ENCODE data around the gene TRAF3.

The TRAF3 gene

GRCh38 chr14:102951799-102952198 is 174.6 kb downstream of the TRAF3 start:
- Histone ChIP-seq H3K4me3 (ENCODE audit: low read depth in 1 of 2, low read length in 2 of 2) (no peak overlapping the region), H3K4me1 (ENCODE audit: control insufficient read depth in 1 of 2, insufficient read depth in 2 of 2, low read length in 2 of 2) (peaks cover 0 to 5% of the 10 kb centered on the region in 2 donors), H3K27ac (ENCODE audit: low read depth, low read length) (no peak overlapping the region), H3K9ac (ENCODE audit: low read depth in 1 of 2, low read length in 2 of 2) (no peak overlapping the region), H3K27me3 (ENCODE audit: control insufficient read depth in 1 of 2, insufficient read depth in 2 of 2, low read length in 2 of 2) (no peaks in the 10 kb centered on the region), H3K36me3 (ENCODE audit: control insufficient read depth in 1 of 2, insufficient read depth in 2 of 2, low read length in 2 of 2) (peaks cover 46 to 88% of the 10 kb centered on the region in 2 donors), H3K9me3 (ENCODE audit: control insufficient read depth in 1 of 2, low read length in 2 of 2) (no peaks in the 10 kb centered on the region)

- peaks cover 46 to 87% of the 10 kb centered on the region in 2 donors for H3K36me3 ChIP-seq (ENCODE audit: control insufficient read depth in 1 of 2, insufficient read depth in 2 of 2, low read length in 2 of 2)
- no peaks in the 10 kb centered on the region for H3K27me3 ChIP-seq (ENCODE audit: control insufficient read depth in 1 of 2, insufficient read depth in 2 of 2, low read length in 2 of 2)
- peaks cover 0 to 5% of the 10 kb centered on the region in 2 donors for H3K4me1 ChIP-seq (ENCODE audit: control insufficient read depth in 1 of 2, insufficient read depth in 2 of 2, low read length in 2 of 2)
- H3K4me3 ChIP-seq (ENCODE audit: low read depth in 1 of 2, low read length in 2 of 2): no peak overlapping the region
- H3K27ac ChIP-seq (ENCODE audit: low read depth, low read length): no peak overlapping the region
- H3K9ac ChIP-seq (ENCODE audit: low read depth in 1 of 2, low read length in 2 of 2): no peak overlapping the region
- no peaks in the 10 kb centered on the region for H3K9me3 ChIP-seq (ENCODE audit: control insufficient read depth in 1 of 2, low read length in 2 of 2)
Observed at GRCh38 chr14:102952276-102952675, 175.0 kb downstream of the TRAF3 start.

- Histone ChIP-seq H3K36me3 (ENCODE audit: control insufficient read depth in 1 of 2, insufficient read depth in 2 of 2, low read length in 2 of 2) (peaks cover 48 to 89% of the 10 kb centered on the region in 2 donors), H3K9ac (ENCODE audit: low read depth in 1 of 2, low read length in 2 of 2) (no peak overlapping the region), H3K27me3 (ENCODE audit: control insufficient read depth in 1 of 2, insufficient read depth in 2 of 2, low read length in 2 of 2) (no peaks in the 10 kb centered on the region), H3K27ac (ENCODE audit: low read depth, low read length) (no peak overlapping the region), H3K4me1 (ENCODE audit: control insufficient read depth in 1 of 2, insufficient read depth in 2 of 2, low read length in 2 of 2) (peaks cover 0 to 5% of the 10 kb centered on the region in 2 donors), H3K9me3 (ENCODE audit: control insufficient read depth in 1 of 2, low read length in 2 of 2) (no peaks in the 10 kb centered on the region), H3K4me3 (ENCODE audit: low read depth in 1 of 2, low read length in 2 of 2) (no peak overlapping the region)
Observed at GRCh38 chr14:102953100-102953499, 175.9 kb downstream of the TRAF3 start.

- Histone ChIP-seq H3K4me1 (ENCODE audit: control insufficient read depth in 1 of 2, insufficient read depth in 2 of 2, low read length in 2 of 2) (no peaks in the 10 kb centered on the region), H3K36me3 (ENCODE audit: control insufficient read depth in 1 of 2, insufficient read depth in 2 of 2, low read length in 2 of 2) (peaks cover 51 to 90% of the 10 kb centered on the region in 2 donors), H3K4me3 (ENCODE audit: low read depth in 1 of 2, low read length in 2 of 2) (no peak overlapping the region), H3K9me3 (ENCODE audit: control insufficient read depth in 1 of 2, low read length in 2 of 2) (no peaks in the 10 kb centered on the region), H3K9ac (ENCODE audit: low read depth in 1 of 2, low read length in 2 of 2) (no peak overlapping the region), H3K27me3 (ENCODE audit: control insufficient read depth in 1 of 2, insufficient read depth in 2 of 2, low read length in 2 of 2) (no peaks in the 10 kb centered on the region), H3K27ac (ENCODE audit: low read depth, low read length) (no peak overlapping the region)
Observed at GRCh38 chr14:102954081-102954789, 177.0 kb downstream of the TRAF3 start.

- Histone ChIP-seq H3K27me3 (ENCODE audit: control insufficient read depth in 1 of 2, insufficient read depth in 2 of 2, low read length in 2 of 2) (no peaks in the 10 kb centered on the region), H3K9ac (ENCODE audit: low read depth in 1 of 2, low read length in 2 of 2) (no peak overlapping the region), H3K4me1 (ENCODE audit: control insufficient read depth in 1 of 2, insufficient read depth in 2 of 2, low read length in 2 of 2) (no peaks in the 10 kb centered on the region), H3K27ac (ENCODE audit: low read depth, low read length) (no peak overlapping the region), H3K9me3 (ENCODE audit: control insufficient read depth in 1 of 2, low read length in 2 of 2) (no peaks in the 10 kb centered on the region), H3K36me3 (ENCODE audit: control insufficient read depth in 1 of 2, insufficient read depth in 2 of 2, low read length in 2 of 2) (peaks cover 43 to 88% of the 10 kb centered on the region in 2 donors), H3K4me3 (ENCODE audit: low read depth in 1 of 2, low read length in 2 of 2) (no peak overlapping the region)
Observed at GRCh38 chr14:102955636-102956408, 178.6 kb downstream of the TRAF3 start.

GRCh38 chr14:102957222-102957621 is 180.0 kb downstream of the TRAF3 start:
- Histone ChIP-seq H3K36me3 (ENCODE audit: control insufficient read depth in 1 of 2, insufficient read depth in 2 of 2, low read length in 2 of 2) (peaks cover 47 to 85% of the 10 kb centered on the region in 2 donors), H3K4me1 (ENCODE audit: control insufficient read depth in 1 of 2, insufficient read depth in 2 of 2, low read length in 2 of 2) (no peaks in the 10 kb centered on the region), H3K9ac (ENCODE audit: low read depth in 1 of 2, low read length in 2 of 2) (no peak overlapping the region), H3K4me3 (ENCODE audit: low read depth in 1 of 2, low read length in 2 of 2) (no peak overlapping the region), H3K27ac (ENCODE audit: low read depth, low read length) (no peak overlapping the region), H3K27me3 (ENCODE audit: control insufficient read depth in 1 of 2, insufficient read depth in 2 of 2, low read length in 2 of 2) (no peaks in the 10 kb centered on the region), H3K9me3 (ENCODE audit: control insufficient read depth in 1 of 2, low read length in 2 of 2) (no peaks in the 10 kb centered on the region)

GRCh38 chr14:102958461-102958860 is 181.2 kb downstream of the TRAF3 start:
- Histone ChIP-seq H3K9ac (ENCODE audit: low read depth in 1 of 2, low read length in 2 of 2) (no peak overlapping the region), H3K27me3 (ENCODE audit: control insufficient read depth in 1 of 2, insufficient read depth in 2 of 2, low read length in 2 of 2) (no peaks in the 10 kb centered on the region), H3K9me3 (ENCODE audit: control insufficient read depth in 1 of 2, low read length in 2 of 2) (no peaks in the 10 kb centered on the region), H3K4me1 (ENCODE audit: control insufficient read depth in 1 of 2, insufficient read depth in 2 of 2, low read length in 2 of 2) (no peaks in the 10 kb centered on the region), H3K36me3 (ENCODE audit: control insufficient read depth in 1 of 2, insufficient read depth in 2 of 2, low read length in 2 of 2) (peaks cover 47 to 83% of the 10 kb centered on the region in 2 donors), H3K27ac (ENCODE audit: low read depth, low read length) (no peak overlapping the region), H3K4me3 (ENCODE audit: low read depth in 1 of 2, low read length in 2 of 2) (no peak overlapping the region)

Measured in duodenal mucosa (tissue), 2 donors.